Stimulated activated naive CD8-positive, alpha-beta T cell treated with anti-CD3 and anti-CD28 coated beads, Interleukin-15, Interleukin-2, amounts not matched to agents 100 U/mL and 50 U/mL, for 24 hours (primary cell): Measurements from ENCODE around the gene IFI27L2.
A peak's percentile ranks its signal among the peaks of the same experiment; 100 is the strongest.
"Not testable (repeated sequence)": the region's sequence is repeated elsewhere in the genome, so short reads cannot be mapped to it uniquely, and the experiment has no call there.

Experiments used
- ATAC-seq: fragments of 150-1000 bp; cut with Tn5 transposase; one replicate; pipeline ENCODE4 v1.10.0; 2021
- DNase-seq: peaks from one replicate; pipeline ENCODE4 v3.0.0; 2021

IFI27L2 gene, protein sequence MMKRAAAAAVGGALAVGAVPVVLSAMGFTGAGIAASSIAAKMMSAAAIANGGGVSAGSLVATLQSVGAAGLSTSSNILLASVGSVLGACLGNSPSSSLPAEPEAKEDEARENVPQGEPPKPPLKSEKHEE

DNA sequence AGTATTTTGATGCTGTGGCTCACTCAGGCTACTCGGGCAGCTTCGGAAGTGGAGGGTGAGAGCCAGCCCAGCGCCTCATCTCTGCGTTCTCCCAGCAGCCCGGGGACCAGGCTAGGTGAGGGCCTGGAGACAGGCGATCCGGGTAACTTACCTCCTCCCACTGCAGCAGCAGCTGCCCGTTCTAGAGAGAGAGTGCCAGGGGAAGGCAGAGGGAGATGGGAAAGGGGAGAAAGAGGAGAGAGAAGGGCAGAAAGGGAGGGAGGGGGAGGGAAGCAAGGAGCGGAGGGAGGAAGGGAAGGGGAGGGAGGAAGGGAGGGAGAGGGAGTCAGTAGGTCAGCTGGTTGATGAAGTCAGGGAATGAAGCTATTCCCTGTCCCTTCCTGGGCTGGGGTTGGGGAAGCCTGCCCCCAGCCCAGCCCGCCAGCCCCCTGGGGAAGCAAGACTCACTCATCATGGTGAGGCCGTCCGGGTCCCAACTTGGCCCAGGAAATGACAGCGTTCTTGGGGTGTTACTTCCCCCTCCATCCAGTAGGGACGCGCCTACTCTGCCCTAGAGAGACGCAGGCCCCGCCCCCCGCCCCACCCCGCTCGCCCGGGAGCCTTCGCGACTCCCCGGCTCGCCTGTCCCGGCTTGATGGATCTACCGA is at the start of gene IFI27L2:
TSS of gene IFI27L2 (minus strand) at position 494 of the 647 bp plus-strand sequence. CDS start at position 454, 40 bp downstream.
- ATAC-seq (peak; percentile 97), DNase-seq (peak; percentile 75)

DNA sequence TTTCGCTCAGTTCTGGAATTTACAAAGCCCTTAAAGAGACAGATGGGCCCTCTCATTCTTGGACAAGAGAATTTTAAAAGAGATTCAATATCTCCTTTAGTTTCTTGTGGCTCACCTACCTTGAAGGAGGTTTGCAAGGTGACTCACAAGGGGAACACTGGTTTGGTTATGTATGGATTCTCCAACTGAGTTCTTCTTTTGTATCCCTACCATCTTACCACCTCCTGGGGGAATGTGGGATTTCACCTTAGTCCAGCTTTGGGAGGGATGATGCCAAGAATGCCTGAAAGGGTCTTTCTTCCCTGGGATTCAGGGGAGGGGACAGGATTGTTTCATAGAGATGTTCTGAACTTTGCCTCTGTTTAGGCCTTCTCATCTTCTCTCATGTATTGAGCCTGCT is 48.4 kb upstream of the IFI27L2 start:
- DNase-seq: no peak
- no peak for ATAC-seq

DNA sequence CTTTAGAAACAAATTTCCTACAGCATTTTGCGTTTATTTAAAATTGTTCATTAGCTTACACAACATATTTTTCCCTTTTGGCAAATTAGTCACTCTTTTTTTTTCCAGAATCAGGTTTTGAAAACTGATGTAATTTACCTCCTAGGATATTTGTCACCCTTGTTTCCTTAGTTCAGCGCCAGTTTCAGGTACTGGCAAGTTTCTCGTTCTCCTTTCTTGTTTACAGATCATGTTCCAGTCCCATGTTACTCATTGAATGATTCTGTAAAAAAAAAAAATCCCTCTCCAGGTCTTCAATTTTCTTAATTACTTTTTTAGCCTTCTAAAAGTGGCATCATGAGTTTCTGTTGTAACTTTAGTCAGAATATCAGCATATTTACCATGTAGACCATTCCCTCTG is 47.4 kb upstream of the IFI27L2 start:
- no peak for ATAC-seq

DNA sequence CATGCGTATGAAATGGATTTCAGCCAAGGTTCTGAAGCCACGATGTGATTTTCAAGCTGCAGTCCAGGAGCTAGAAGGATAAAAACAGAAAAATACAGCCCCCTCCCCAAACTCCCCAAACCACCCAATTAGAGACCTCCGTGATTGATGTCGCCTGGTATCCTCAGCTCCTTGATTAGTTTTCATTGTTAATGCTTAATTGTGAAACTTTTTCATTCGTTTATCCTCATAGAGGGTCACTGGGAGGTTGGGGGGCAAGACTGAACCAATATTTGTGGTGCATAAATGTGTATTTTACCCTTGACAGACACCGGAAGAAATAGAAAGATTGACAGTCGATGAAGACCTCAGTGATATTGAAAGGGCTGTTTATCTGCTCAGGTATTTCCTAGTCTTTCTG is 46.3 kb upstream of the IFI27L2 start:
- DNase-seq (no peak), ATAC-seq (no peak)

More for the DNA sequence above, 47.4 kb upstream of the IFI27L2 start:
- DNase-seq: no peak

DNA sequence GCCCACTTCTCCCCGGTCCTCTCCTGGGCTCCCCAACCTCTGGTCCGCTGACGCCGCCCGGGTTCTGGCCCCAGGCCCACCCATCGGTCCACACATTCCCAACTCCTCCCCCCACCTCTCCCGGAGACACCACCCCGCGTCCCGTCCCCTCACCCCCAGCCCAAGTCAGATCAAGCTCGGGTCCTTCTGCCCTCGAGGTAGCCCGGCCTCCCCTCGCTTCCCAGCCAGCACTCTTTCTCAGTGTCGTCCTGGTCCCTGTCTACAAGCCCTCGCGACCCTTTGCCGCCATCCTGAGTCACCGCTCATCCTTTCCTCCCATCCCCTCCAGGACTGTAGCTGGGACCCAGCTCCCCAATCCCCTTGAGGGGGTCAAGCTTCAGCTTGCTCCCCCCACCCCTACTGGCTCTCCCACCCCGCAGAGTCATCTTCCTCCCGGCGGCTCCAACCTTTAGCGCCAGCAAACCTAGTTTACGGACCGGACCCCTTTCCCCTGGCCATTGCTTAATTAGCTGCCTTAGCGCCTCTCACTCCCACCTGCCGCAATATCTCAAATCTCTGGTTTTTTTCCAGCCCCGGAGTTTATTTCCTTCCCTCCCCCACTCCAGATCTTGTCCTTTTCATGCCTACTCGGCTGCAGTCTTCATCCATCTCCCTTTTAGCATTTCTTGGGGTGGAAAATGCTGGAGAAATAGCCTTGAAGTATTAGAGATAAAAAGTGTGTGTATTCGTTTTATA is 45.8 kb upstream of the IFI27L2 start:
- DNase-seq (peak; percentile 15), ATAC-seq (no peak)

DNA sequence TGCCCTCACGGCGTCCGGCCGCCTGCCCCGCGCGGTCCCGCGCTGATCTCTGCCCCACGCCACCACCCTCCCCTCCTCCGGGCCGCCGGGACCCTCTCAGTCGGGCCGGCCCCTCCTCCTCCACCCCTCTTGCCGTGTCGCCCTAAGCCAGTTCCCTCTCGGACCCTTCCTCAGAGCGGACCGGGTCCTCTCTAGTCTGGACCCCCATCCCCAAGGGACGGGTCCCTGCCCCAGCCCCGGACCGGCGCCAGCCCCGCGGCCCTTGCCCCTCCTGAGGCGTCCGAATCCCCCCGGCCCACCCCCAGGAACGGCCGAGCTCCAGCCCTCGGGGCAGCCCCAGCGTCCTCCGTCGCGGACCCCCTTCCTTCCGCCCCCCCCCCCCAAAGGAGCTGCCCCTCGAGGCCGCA is 45.2 kb upstream of the IFI27L2 start:
- DNase-seq (no peak), ATAC-seq (no peak)

DNA sequence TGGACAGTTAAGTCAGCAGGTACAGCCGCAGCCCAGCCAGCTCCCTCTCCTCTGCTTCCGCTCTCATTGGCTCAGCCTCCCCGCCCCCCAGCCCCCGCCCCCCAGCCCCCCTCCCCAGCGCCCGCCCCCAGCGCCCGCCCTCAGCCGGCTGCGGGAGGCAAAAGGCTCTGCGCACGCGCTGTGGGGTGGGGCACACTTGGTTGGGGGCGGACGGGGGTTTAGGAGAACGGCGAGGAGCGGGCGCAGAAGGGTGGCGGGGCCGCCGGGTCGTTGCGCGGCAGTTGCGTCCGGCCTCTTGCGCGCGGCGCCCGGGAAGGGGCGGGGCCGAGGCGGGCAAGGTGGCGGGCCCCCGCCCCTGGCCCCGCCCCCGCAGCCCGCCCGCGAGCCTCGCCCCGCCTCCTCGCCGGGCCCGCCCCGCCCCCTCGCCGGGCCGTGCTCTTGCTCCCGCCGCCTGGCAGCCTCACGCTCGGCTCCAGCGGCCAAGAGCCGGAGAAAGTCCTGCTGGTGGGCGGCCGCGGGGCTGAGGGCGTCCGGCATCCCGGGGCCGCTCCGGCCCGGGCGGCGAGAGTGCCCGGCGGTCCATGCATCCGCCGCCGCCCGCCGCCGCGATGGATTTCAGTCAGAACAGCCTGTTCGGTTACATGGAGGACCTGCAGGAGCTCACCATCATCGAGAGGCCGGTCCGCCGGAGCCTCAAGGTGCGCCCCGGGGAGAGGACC is 44.6 kb upstream of the IFI27L2 start, which contains the start of gene PPP4R4:
TSS of gene PPP4R4 (plus strand) at position 438 of the 719 bp plus-strand sequence. CDS start at position 582, 144 bp downstream.
- peak; percentile 84 for DNase-seq
- ATAC-seq: peak; percentile 87

DNA sequence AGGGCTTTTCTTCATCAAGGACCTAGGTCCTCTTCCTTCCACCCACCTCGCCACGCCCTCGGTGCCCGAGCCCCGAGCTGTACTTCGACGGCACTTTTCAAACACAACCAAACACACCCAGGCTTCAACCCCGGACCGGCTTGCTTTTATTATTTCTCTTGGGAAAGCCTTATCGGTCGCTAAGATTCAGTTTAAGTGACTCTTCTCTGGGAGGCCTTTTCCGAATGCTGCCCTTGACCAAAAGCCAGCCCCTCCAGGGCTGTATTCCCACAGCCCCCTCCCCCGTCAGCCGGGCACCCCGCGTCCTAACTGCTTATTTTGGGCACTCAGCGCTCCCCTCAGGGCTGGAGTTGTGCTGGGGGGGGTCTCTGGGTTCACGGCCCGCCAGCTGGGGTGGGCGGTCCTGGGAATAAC is 44.1 kb upstream of the IFI27L2 start:
- no peak for ATAC-seq
- DNase-seq: peak; percentile 21

DNA sequence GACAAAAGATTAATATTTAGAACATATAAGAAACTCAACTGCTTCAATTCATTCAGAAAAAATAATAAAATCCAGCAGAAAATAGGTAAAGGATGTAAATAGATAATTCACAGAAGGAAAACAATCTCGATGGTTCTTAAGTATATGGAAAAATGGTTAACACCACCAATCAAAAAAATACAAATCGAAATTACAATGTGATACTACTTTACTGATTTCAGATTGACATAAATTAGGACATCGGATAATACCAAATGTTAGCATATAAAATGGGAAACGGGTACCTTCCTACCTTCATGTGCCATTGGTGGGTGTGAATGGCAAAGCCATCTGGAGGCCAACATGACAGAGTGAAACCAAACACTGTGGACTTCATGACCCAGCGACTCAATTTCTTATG is 43.1 kb upstream of the IFI27L2 start:
- ATAC-seq: no peak
- no peak for DNase-seq

DNA sequence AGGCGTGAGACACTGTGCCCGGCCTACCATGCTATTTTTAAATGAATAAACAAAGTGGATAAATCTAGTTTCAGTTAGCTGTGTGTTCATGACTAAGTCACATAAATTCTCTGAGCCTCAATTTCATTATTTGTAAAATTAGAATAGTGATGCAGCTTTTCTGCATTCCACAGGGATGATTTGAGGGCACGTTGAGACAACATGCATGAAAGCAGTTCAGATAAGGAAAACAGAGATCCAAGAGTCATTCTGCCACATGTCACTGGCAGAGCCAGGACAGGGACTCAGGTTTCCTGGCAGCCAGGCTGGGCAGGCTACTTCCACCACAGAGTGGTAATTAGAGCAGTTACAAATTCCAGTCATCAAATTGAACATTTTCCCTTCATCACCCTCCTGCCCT is 41.8 kb upstream of the IFI27L2 start:
- DNase-seq: no peak

DNA sequence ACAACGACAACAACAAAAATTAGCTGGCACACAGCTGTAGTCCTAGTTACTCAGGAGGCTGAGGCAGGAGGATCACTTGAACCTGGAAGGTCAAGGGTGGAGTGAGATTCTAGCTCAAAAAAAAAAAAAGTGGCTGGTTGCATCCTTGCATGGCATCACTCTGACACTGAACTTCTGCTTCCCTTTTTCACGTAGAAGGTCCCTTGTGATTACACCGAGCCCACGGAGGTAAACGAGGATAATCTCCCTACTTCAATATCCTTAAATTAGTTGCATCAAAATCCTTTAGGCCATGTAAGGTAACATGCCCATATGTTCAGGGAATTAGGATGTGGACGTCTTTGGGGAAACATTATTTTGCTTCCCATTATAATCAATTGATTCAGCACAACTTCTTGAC is 40.7 kb upstream of the IFI27L2 start:
- no peak for ATAC-seq
- no peak for DNase-seq

More for the DNA sequence above, 41.8 kb upstream of the IFI27L2 start:
- ATAC-seq: no peak

DNA sequence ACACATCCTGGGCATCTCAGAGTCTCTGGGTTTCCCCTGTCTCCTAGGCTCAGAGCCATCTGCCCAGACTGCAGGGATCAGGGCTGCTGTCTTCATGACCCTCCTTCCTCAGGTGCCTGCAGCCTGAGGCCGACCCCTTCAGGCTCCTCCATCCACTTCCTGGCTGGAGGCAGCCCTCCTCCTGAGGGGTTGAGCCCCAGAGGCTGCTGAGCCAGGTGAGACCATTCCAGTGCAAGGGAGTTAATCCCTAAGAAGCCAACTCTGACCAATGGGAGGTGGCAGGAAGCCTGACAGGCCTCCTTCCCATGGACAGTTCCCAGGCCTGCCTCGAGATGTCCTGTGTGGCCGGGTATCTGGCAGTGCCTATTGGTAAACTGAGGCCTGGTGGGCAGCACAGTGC is 36.3 kb upstream of the IFI27L2 start:
- no peak for ATAC-seq
- DNase-seq: no peak

DNA sequence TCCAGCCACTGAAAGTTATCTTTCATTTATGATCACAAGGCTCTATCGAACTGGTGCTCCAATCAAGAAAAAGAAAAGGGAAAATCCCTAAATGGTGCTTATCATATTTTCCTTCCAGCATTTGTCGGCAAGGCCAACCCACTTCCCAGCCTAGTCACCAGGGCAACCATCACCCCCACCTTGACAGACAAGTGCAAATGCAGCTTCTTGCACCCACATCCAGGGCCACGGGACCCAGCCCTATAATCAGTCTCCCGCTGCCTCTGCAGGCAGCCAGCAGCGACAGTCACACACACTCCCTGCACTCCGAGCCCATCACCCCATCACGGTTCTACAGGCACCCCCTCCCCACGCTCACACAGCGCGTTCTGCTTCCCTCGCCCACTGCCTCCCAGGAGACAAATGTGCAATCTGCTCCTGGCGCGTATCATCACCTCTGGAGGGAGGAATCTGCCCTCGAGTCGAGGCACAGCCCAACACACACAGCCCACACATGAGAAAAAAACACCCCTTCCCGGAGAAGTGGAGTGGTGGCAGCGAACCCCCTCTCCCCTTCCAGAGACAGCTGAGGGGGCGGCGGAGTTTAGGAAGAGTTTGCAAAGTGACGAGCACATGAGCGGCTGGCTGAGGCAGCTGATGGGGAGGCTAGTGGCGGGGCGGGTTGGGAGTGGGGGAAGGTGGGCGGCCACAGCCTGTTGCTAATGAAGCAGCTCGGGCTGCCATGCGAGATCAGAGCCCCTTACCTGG is 35.5 kb upstream of the IFI27L2 start:
- ATAC-seq (peak; percentile 79), DNase-seq (peak; percentile 54)

DNA sequence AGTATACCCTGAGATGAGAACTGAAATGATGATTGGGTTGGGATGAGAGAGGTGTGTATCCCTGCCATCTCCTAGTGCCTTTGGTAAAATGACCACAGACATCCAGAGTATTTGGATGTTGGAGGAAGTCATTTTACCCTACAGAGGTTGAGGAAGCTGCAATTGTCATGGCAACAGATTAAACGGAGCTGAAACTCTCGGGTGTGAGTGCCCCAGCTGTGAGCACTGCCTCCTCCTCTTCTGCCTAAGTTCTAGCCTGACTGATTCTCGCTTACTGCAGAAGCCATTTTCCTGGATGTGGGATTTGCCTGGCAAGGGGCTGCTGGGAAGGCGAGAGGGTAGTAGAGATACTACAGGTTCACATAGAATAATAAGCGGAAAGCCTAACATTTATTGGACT is 34.4 kb upstream of the IFI27L2 start:
- no peak for ATAC-seq

DNA sequence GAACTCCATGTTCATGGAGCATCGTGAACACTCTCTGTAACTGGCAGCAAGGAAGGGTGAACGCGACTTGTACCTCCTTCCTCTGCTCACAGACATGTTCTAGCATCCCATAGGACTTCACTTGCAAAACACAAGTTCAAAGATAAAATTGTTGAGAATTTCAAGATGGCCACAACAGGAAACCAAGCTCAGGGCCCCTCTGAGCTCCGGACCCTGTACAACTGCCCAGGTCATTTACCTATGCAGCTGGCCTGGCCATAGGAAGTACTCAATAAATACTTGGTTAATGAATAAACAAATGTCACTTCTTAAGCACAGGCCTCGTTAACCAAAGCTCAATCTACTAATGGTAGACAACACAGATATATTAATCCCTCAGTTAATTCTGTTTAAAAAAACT is 33.1 kb upstream of the IFI27L2 start:
- no peak for ATAC-seq
- no peak for DNase-seq

More for the DNA sequence above, 34.4 kb upstream of the IFI27L2 start:
- DNase-seq: no peak

DNA sequence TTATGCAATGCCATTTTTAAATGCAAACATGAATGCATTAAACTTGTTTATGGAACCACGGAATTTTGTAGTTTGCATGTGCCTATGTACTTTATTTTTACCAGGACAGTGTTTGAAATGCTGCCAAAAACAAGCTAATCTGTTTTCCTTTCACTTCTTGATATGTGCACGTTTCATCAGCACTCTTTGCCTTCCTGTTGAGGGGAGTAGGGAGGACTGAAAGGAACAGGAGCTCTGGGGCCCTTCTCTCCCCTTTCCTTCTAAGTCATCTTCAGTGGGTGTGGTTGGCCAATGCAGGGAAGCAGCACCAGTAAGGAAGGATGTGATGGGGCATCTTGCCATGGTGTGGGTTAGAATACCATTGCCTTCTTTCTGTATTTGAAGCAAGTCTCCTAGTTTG is 32.6 kb upstream of the IFI27L2 start:
- DNase-seq (no peak), ATAC-seq (no peak)

DNA sequence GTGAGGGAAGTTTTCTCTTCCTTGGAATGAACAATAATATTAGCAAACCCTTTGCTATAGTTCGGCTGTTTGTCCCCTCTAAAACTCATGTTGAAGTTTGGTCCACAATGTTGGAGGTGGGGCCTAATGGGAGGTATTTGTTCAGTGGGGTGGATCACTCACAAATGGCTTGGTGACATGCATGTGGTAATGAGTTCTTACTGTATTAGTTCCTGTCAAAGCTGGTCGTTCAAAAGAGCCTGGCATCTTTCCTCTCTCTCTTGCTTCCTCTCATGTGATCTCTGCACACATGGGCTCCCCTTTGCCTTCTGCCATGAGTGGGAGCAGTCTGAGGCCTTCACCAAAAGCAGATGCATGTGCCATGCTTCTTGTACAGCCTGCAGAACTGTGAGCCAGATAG is 31.7 kb upstream of the IFI27L2 start:
- ATAC-seq (no peak), DNase-seq (no peak)

DNA sequence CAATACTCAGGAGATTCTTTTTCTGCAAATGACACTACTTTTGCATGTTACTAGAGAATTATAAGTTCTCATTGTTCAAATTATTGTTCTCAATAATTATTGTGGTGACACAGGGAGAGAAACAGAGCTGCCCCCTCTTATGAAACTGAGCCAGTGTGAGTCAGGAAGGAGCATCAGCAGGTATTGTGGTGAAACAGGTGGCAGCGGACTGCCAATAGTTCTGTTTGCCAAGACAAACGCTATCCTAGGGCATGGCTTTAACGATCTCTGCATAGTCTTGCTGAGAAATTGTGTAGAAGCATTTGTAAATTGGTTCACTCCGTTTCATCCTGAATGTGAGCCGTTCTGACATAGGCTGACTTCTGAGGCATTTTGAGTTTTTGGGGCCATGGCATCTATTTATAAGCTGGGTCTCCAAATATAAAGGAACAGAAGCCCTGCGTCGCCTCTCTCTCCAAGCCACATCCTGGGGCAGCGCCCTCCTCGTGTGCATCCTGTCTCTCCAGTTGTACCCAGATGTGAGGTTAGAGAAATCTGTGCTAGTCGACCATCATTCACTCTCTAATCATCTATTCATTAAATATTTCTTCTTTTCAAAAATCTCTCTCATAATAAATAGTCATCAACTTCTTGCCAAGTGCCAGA is 29.0 kb upstream of the IFI27L2 start:
- peak; percentile 71 for ATAC-seq
- DNase-seq: no peak

DNA sequence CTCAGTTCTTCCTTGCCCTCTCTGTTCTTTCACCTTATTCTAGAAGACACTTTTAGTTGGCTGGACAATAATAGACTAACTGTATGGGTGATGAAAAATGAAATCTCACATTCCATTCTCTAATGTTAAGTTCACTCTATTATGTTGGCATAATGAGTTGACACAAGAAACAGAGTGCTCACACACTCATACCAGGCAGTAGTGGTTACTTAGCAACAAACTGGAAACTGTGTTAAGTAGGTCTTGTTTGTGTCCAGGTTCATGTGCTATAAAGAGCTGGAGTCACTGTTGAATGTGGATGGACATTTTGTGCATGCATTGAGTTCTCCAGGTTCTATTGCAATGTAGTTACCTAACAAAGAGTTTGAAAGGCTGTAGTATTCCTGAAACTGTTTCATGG is 27.8 kb upstream of the IFI27L2 start:
- ATAC-seq: no peak
- no peak for DNase-seq

DNA sequence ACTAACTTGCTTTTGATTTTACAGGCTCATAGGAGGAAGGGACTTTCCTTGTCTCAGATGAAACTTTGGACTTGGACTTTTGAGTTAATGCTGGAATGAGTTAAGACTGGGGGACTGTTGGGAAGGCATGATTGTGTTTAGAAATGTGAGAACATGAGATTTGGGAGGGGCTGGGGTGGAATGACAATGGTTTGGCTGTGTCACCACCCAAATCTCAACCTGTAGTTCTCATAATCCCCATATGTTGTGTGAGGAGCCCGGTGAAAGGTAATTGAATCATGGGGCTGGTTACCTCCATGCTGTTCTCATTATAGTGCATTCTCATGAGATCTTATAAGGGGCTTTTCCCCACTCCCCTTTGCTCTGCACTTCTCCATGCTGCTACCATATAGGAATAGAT is 26.7 kb upstream of the IFI27L2 start:
- not testable (repeated sequence) for ATAC-seq, DNase-seq

DNA sequence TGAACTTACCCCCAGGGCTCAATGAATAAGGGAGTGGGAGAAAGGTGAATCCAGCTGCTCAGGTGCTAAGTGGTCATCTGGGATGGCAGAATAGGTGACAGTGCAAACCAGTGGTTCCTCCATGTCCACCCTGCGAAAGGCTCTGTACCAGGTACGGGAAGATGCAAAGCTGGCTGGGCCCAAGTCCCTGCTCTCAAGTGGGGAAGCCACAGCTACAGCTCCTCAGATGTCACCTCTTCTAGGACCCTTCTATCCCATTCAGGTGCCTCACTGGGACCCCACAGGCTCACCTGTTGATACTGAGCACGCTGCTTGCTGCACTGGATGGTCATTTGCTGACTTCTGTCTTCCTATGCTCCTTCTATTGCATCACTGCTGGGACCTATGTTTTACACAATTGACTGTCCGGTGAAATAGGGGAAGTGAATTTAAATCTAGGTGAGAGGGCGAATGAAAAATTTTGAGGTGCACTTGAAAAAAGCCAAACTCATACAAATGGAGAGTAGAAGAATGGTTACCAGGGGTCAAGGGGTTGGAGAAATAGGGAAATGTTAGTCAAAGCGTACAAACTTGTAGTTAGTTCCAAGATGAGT is 24.4 kb upstream of the IFI27L2 start:
- ATAC-seq (no peak), DNase-seq (no peak)
